Lower lobe of right lung (tissue), 2 donors: ENCODE results near the gene UBR3. TPM values are rescaled to one million over a fixed set of nuclear protein-coding genes. Genes with fewer than 3 reads are reported as not detected.

Source experiments
- ATAC-seq, 2 donors: fragments of 200-7000 bp; cut with Tn5 transposase; one replicate each; pipeline ENCODE4 v1.9.1; 2020 to 2022; ENCODE audit warnings: mild to moderate bottlenecking in 2 of 2, moderate library complexity in 2 of 2
- DNase-seq: peaks from one replicate; pipeline ENCODE4 v3.0.0-alpha.2; 2020
- H3K27ac ChIP-seq: fragments of 200-600 bp; one replicate; pipeline ENCODE4 v1.8.0; 2022
- H3K27me3 ChIP-seq: fragments of 200-600 bp; one replicate; pipeline ENCODE4 v1.8.0; 2022; ENCODE audit warnings: low read depth
- H3K36me3 ChIP-seq: fragments of 200-600 bp; one replicate; pipeline ENCODE4 v1.8.0; 2022; ENCODE audit warnings: mild to moderate bottlenecking
- H3K4me1 ChIP-seq: fragments of 200-600 bp; one replicate; pipeline ENCODE4 v1.8.0; 2022
- H3K4me3 ChIP-seq: fragments of 200-600 bp; one replicate; pipeline ENCODE4 v1.8.0; 2022; ENCODE audit warnings: mild to moderate bottlenecking
- H3K9me3 ChIP-seq: fragments of 200-600 bp; one replicate; pipeline ENCODE4 v1.8.0; 2022
- intact Hi-C: fragments of 100-400 bp; cut with DNase I; formaldehyde crosslinking; loops from one replicate; pipeline ENCODE4 v1.11.0; 2022
- total RNA-seq: library from RNA; stranded (reverse); fragmentation: NEBNext Ultra II Directional; extraction: Animal tissue kit (Norgen Biotek cat#: 25700); gene quantifications from one replicate; pipeline ENCODE4 v1.2.1, GENCODE V29; 2021
- TF ChIP-seq, protein P1 (sequence below): fragments of 200-600 bp; IDR thresholded peaks from one replicate; pipeline ENCODE4 v1.8.0; 2022; ENCODE audit warnings: antibody characterized with exemption, mild to moderate bottlenecking
- donor health status: DM: no; HTN: yes; CAD: no; lungs with severe emphysema.

The UBR3 gene
- total RNA-seq, 1 donor from 2014 or later, result 46.7 TPM

DNA sequence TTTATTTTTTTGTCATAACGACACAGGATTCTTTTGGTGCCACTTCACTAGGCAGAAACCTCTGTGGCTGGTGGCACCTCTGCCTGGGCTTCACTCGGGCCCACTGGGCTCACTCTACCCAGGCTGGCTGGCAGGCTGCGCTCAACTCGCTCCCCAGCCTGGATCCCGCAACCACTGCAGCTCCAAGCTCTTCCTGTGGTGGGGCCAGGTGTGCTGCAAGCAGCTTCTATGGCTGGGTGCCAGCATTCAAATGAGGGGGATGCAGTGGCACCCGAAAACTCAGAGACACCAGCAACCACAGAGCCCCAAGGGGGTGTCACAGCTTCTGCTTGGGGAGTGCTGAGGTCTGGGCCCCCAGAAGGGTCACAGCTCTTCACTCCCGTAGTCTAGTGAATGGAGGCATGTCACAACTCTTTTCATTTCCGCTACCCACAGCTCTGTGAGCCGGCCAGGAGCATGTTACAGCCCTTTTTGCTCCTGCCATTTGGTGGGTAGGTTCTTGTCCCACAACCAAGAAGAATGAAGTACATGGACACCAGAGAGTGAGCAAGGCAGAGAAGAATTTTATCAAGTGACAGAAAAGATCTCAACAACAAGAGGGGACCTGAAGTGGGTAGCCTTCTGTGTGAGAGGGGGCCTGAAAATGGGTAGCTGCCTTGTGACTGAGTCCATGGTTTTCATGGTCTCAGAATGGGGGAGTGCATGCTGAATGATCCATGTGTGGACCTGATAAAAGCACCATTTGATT is 170.1 kb downstream of the UBR3 start:
- Histone ChIP-seq H3K27me3 (no peaks in the 10 kb centered on the region), H3K36me3 (peaks cover 30% of the 10 kb centered on the region), H3K4me3 (no peak overlapping the region), H3K9me3 (no peaks in the 10 kb centered on the region), H3K4me1 (no peaks in the 10 kb centered on the region), H3K27ac (no peak overlapping the region)
- DNase-seq, result no peak
- TF ChIP-seq, protein P1, sequence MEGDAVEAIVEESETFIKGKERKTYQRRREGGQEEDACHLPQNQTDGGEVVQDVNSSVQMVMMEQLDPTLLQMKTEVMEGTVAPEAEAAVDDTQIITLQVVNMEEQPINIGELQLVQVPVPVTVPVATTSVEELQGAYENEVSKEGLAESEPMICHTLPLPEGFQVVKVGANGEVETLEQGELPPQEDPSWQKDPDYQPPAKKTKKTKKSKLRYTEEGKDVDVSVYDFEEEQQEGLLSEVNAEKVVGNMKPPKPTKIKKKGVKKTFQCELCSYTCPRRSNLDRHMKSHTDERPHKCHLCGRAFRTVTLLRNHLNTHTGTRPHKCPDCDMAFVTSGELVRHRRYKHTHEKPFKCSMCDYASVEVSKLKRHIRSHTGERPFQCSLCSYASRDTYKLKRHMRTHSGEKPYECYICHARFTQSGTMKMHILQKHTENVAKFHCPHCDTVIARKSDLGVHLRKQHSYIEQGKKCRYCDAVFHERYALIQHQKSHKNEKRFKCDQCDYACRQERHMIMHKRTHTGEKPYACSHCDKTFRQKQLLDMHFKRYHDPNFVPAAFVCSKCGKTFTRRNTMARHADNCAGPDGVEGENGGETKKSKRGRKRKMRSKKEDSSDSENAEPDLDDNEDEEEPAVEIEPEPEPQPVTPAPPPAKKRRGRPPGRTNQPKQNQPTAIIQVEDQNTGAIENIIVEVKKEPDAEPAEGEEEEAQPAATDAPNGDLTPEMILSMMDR, result no peak
- intact Hi-C loops, result no loop called here
- no peak for ATAC-seq

DNA sequence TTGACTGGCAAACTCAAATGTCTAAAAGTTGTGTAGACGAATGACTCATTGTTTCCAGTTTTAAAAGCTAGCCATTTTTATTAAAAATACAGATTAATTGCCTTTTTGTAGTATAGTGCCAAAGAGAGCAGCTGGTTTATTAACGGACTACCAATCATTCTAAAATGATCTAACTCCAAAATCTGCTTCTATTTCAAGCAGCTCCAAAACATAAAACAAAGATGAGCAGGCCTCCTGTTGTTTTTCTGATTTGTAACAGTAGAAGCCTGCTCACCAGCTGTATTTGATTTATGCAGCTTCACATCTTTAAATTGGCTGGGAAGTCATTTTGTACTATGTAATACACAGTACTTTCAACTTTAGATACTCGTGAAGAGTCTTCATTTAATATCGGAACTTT is 171.8 kb downstream of the UBR3 start:
- no peaks in the 10 kb centered on the region for H3K9me3 ChIP-seq
- no peak for DNase-seq
- H3K4me1 ChIP-seq, result no peaks in the 10 kb centered on the region
- TF ChIP-seq, protein P1, result no peak
- H3K36me3 ChIP-seq, result peaks cover 43% of the 10 kb centered on the region
- H3K27me3 ChIP-seq, result no peaks in the 10 kb centered on the region
- H3K27ac ChIP-seq, result no peak overlapping the region
- ATAC-seq, result no peak
- intact Hi-C loops, result no loop called here
- H3K4me3 ChIP-seq, result no peak overlapping the region

DNA sequence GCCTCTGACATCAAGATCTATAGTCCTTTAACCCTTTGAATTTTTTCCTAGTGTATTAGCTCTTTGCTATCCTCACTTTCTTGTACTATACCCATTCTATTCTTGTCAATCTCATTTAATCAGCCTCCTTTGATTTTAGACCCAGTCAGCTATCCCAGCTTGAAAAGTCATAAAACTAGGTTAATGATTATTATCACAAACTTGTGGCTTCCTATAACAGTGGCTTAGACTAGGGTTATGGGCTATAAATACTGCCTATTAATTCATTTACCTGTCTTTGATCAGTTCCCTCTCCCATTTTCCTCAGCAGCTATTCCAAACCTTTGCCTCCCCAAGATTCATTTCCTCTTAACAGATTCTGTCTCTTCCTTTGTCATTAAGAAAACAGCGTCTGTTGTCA is 174.8 kb downstream of the UBR3 start:
- TF ChIP-seq, protein P1, result no peak
- Histone ChIP-seq H3K36me3 (peaks cover 37% of the 10 kb centered on the region), H3K4me3 (no peak overlapping the region), H3K9me3 (no peaks in the 10 kb centered on the region), H3K27me3 (no peaks in the 10 kb centered on the region), H3K4me1 (no peaks in the 10 kb centered on the region), H3K27ac (no peak overlapping the region)
- DNase-seq (no peak), ATAC-seq (no peak)
- intact Hi-C loops, result no loop called here

DNA sequence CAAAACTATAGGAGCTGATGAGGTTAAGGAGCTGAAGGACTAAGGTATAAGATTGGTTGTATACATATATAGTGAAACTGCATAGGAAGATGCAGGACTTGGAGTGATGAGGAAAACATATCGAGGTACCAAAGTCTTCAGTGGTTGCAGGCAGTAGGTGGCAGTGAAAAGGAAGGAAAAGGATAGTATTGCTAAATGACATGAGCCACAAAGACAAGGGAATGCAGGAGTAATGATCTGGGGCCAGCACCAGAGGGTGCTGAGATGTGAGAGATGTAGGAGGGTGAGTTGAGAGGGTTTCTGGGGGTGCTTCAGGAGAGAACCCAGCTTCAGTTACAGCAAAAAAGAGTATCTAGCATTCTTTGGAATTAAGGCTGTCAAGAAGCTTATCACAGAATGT is 178.4 kb downstream of the UBR3 start:
- Histone ChIP-seq H3K4me1 (no peaks in the 10 kb centered on the region), H3K9me3 (no peaks in the 10 kb centered on the region), H3K36me3 (peaks cover 53% of the 10 kb centered on the region), H3K27ac (no peak overlapping the region), H3K27me3 (no peaks in the 10 kb centered on the region), H3K4me3 (no peak overlapping the region)
- TF ChIP-seq, protein P1, result no peak
- DNase-seq (no peak), ATAC-seq (no peak)
- intact Hi-C loops, result no loop called here

DNA sequence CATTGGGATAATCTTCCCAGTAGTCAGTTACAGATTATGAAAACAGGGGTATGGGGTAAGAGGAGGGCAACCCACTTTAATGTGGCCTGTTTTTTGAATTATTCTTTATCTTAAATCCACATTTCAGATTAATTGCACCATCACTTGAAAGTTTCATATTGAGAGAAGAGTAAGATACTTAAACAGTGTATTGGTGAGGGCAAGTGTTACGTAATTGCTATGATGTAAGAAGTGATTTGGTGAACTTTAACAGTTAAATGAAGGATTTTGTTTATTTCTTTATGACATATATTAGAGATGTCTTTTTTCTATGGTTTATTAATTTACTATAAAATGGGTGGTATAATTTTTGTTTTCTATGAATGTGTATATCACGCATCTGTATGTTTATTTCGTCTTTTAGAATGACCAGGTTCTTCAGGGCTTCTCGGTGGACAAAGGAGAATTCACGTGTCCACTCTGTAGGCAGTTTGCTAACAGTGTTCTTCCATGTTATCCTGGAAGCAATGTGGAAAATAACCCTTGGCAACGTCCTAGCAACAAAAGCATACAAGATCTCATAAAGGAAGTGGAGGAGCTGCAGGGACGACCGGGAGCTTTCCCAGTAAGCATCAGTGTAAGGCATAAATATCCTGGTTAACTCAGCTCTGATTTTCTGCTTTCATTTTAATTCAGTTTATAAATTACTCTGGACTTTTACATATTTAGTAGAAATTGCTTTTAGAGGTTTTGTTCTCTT is 179.5 kb downstream of the UBR3 start:
- no peaks in the 10 kb centered on the region for H3K9me3 ChIP-seq
- no peaks in the 10 kb centered on the region for H3K27me3 ChIP-seq
- H3K27ac ChIP-seq, result no peak overlapping the region
- H3K36me3 ChIP-seq, result peaks cover 42% of the 10 kb centered on the region
- no peak overlapping the region for H3K4me3 ChIP-seq
- DNase-seq, result no peak
- ATAC-seq, result no peak
- H3K4me1 ChIP-seq, result no peaks in the 10 kb centered on the region
- intact Hi-C loops, result no loop called here
- TF ChIP-seq, protein P1, result no peak
